Medulla oblongata (tissue), 1 donor: ENCODE results near the gene SLC22A3.
"Not testable (repeated sequence)": the region's sequence is repeated elsewhere in the genome, so short reads cannot be mapped to it uniquely, and the experiment has no call there.

ENCODE experiments used
- DNase-seq: peaks from one replicate; pipeline ENCODE4 v3.0.0-alpha.2; 2015; ENCODE audit errors: extremely low spot score

SLC22A3 gene

DNA sequence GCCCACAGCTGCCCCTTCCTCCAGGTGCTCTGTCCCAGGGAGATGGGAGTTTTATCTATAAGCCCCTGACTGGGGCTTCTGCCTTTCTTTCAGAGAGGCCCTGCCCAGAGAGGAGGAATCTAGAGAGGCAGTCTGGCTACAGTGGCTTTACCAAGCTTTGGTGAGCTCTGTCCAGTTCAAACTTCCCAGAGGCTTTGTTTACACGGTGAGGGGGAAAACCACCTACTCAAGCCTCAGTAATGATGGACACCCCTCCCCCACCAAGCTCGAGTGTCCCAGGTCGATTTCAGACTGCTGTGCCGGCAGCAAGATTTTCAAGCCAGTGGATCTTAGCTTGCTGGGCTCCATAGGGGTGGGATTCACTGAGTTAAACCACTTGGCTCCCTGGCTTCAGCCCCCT is 25.4 kb downstream of the SLC22A3 start:
- DNase-seq, result not testable (repeated sequence)

DNA sequence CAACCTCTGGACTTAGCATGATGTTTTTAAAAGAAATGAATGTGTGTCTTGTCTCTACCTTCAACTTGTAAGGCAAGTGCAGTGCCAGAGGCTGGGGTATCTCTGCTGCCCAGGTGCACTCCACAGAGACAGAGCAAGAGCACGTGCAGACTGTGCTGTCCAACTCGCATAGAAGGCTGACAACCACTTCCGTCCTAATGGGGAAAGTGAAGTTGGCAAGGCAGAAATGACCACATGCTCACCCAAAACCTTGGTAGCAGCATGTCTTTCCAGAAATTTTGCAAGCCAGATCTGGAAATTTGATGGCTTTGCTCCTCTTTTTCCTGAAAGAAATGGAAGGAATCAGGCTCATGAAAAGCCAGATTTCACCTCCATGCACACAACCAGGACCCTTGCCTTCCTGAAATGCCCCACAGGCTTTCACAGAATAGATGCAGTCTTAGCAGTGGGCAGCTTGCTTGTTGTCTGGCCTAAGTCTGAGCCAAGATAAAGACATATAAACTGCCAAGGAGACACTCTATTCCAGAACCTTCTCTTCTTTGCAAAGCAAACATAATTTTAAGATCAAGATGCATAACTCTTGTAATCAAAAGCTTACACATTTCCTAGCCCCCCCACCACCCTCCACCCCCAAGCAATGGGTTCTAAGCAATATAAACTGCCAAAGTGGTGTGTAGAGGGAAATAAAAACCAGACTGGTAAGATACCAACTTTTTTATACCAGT is 26.8 kb downstream of the SLC22A3 start:
- no peak for DNase-seq

DNA sequence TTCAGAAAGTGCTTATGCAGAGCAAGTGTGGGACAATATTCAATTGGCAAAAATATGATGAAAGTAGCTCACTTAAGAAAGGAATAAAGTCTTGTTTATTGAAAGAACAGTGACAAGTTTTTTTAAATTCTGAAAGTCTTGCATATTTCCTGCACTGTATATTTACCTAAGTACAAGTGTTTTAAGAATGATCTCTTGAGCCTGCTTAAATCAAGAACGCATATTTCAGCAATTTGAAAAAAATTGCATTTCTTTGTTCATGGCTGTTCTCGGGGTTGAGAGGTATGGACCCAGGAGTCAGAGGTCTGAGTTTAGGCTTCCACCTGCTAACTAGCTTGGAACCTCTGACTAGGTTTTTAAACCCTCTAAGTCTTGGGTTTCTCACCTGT is 27.4 kb downstream of the SLC22A3 start:
- no peak for DNase-seq

DNA sequence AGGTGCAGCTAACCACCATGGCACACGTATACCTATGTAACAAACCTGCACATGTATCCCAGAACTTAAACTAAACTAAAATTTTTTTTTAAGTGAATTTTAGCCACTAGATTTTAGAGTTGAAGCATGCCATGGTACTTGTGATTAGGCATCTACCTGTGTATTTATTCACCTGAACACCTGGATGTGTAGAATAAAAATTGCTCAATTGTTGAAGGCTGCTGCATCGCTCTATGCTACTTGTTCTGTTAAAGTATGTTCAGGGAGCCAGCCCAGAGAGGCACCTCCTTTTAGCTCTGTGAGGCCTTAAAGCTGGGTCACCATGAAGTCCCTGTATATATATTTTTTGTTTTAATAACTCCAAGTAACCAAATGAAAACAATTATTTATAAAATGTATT is 28.3 kb downstream of the SLC22A3 start:
- DNase-seq, result no peak

DNA sequence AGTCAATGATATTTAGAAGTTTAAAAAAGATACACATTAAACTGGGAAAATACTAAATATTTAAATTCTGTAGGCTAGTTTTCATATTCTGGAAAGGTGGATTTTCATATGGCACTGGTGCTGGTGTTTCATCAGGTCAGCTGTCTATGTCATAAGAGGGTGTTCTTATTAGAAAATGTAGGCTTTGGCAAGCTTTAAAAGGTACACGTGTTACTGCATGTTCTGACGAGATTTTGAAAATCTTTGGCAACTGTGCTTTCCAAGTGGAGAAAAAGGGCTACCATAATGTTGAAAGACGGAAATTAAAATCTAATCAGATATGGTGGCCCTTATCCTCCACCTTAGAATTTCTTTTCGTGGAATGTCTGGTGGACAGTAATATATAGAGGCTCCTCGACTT is 30.0 kb downstream of the SLC22A3 start:
- DNase-seq, result no peak

DNA sequence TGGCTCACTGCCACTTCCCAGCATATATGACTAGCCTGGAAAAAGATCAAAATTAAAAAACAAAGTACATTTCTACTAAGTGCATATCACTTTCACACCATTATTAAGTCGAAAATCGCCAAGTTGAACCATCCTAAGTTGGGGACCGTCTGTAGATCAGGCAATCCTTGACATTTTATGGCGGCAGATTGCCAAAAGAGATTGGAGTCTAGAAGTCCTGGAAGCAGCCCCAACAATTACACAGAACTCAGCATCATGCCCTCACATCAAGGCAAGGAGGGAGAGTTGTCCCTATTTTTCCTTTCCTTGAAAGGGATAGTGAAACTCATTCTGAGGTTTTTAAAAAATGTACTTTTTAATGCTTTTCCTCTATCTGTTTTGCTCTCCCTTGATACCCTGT is 30.7 kb downstream of the SLC22A3 start:
- no peak for DNase-seq

DNA sequence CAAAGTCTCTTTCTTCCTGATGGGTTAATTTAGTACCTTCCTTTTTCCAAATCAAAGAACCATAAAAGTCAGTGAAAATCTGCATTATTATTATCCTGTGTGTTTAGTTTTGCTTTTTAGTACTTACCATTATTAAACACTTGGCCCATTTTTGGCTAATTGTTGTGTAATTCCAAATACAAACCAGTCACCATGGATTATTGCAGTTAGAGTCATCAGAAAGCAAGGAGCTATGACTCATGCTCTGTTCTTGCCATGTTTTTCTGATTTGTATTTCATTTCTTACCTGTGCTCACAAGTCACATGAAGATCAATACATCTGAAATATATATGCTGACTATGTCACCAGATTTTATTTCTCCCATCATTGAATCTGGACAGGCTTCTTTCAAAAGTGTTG is 31.3 kb downstream of the SLC22A3 start:
- DNase-seq, result no peak

DNA sequence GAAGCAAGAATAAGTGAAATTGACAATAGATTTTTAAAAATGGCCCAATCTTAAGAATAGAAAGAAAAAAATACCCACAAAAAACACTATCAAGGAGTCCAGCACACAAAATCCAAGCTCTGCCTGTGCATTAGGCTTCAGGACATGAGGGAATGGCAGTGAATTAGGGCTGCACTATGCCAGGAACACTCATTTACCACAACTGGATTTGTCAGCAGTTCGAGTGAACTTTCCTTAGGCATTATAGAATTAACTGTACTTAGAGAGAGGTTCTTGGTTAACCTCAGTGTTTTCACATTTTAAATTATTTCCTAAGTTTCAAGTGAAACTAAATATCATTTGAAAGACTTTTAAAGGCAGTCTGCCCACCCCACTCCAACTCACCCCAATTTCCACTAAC is 34.8 kb downstream of the SLC22A3 start:
- DNase-seq, result no peak

DNA sequence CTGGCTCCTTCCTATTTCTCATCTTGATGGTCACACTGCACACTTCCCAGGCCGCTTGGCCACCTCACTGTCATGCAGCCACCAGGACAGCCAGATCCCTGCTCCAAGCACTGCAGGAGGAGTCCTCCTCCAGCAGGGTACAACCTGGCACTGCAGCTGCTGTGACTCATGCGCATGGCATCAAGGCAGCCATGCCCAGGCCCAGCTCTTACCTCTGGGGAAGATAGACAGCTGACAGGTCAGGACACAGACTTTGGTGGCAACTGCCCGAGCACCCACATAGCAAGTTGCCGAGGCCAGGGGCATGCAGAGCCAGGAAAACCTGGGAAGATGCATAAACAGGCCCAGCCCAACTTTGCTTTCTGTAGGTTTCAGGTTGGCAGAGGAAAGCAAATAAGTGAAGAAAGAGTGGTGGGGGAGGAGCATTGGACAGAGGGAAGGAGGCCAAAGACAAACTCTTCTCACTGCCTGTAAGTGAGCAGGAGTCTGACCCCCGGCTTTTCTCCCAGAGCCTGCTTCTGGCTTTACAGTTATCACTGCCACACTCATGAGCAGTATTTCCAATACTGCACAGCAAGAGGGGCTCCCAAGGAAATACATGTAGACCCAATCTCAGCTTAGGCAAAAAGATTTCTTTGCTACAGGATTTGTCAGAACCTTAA is 38.8 kb downstream of the SLC22A3 start:
- DNase-seq, result no peak

DNA sequence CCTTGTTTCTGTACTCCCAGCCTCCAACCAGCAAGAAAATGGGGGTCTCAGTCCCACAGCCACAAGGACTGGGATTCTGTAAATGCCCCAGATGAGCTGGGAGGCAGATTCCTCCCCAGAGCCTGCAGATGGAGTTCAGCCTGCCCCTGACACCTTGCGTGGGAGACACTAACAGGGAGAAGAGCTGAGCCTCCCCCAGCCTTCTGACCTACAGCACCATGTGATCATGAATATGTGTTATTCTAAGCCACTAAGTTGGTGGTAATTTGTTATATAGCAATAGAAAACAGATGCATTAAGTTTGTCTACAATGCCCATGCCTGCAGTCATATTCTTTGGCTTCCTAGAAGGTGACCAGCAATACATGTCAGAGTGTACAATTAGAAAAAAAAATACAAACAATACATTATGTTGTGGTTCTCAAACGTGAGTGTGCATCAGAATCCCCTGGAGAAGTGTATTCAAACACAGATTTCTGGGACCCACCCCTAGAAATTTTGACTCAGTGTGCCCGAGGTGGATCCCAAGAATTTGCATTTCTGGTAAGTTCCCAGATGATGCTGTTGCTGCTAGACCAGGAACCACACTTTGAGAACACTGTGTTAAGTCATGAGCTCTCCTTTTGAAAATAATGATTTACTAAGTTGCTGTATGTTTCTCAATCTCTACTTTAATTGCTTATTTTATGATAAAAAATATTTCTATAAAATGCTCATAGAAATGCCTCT is 39.9 kb downstream of the SLC22A3 start:
- DNase-seq, result no peak

DNA sequence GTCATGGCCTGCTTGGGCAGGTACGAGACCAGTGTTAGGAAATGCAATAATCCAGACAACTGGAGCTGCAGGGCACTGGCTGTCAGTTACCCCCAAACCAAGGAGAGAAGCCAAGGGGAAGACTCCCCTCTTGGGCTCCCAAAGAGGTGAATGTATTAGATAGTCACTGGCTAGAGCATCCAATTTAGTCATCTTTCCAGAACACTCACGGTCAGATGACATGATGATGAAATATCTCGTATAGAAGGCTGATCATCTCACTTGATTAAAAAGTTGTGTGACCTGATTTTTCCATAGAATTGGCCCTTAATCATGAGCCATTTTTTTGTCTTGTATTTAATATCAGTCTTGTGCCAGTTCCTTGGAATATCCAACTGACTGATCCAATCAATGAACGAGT is 40.7 kb downstream of the SLC22A3 start:
- DNase-seq, result no peak

DNA sequence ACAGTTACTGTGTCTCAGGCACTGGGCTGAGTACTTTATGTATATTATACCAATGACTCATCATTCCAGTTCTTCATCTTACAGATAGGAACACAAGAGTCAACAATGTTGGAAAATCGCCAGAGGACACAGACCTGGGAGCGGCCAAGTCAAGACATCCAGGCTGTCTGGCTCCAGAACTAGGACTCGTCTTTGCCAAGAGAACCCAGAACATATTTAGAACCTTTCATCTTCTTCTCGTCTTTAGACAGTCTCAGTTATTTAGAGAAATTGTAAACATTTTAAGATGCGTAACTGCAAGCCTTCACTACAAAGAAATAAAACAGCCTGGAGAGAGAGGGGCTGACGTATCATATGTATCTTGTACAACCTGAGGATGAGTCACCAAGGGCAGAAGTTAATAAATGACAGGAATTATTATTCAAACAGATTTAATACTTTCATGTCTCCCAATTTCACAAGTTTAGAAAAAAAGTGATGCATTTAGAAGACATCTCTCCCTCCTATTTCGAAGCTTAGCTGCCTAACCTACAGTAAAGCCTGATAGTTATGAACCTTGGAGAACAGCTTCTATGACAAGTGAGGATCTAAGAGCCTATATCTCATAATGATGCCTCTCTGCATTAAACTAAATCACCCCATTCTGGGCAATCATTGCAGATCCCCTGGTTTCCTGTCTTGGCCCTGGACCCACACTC is 43.4 kb downstream of the SLC22A3 start:
- DNase-seq, result no peak

DNA sequence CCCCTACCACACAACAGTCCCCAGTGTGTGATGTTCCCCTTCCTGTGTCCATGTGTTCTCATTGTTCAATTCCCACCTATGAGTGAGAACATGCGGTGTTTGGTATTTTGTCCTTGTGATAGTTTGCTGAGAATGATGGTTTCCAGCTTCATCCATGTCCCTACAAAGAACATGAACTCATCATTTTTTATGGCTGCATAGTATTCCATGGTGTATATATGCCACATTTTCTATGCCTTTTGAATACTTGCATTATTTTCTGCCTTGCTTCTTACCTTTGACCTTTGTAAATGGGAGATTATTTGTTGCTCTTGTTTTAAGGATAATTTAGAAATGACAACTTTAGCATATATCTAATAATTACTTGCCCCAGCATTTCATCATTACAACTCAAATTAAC is 45.3 kb downstream of the SLC22A3 start:
- not testable (repeated sequence) for DNase-seq

DNA sequence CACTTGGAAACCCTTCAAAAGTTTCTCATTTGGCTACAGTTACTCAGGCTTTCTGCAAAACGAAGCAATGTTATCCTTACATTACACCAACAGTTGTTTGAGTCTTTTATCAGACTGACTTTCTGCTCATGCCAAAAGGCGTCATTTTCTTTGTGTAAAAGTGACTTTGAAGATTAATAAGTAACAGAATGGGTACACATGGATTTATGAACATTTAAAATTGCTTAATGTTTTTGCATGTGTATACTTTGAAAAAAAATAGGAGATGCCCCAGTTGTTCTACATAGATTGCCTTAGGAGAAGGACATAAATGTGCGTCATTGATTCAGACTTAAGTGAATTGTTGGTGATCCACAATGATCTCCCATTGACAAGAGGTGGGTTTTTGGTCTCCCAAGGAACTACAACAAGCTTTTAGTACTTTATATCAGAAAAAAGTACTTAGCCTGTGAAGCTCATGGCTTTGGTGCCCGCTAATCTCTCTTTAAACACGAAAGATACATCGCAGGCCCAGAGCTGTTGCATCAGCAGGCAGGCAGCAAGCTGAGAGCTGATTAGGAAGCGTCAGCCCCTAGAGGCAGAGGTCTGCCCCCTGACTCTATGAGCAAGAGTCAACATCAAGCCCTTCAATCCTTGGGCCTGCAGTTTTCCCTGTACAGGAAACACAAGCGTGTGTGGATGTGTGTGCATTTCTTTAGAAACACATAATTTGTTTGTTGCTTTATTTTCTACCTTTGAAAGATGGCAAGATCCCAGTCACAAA is 45.9 kb downstream of the SLC22A3 start:
- no peak for DNase-seq

DNA sequence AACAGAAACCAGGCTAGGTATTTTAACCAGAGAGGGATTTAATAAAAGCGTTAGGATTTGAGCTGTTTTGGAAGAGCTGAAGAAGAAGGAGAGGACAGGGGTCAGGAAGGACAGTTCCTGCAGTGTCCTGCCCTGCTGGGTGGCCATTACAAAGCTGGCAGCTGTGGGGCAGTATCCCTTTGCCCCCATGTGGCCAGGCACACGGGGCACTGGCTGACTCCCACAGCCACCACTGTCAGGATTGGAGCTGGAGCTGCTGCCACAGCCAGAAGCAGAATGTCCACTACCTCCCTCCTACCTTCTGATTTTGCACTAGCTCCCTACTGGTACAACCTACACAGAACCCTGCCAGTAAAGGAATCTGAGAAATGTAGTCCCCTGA is 46.5 kb downstream of the SLC22A3 start:
- DNase-seq, result no peak

DNA sequence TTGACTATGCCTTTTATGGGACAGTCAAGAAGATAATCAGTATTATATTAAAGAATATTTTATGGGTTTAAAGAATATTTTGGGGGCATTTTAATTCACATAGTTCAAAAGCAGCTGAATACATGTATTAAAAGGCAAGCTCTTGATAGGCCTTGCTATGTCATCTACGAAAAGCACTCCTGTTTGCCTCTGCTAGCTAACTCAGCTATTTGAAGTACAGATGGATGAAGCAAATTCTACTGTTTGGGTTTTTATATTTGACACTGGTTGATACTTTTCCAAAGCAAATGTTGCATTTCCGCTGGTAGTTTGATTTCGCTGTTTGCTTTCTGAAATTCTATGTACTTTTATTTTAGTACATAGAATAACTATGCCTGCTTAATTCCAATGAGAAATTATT is 47.0 kb downstream of the SLC22A3 start:
- DNase-seq, result no peak

DNA sequence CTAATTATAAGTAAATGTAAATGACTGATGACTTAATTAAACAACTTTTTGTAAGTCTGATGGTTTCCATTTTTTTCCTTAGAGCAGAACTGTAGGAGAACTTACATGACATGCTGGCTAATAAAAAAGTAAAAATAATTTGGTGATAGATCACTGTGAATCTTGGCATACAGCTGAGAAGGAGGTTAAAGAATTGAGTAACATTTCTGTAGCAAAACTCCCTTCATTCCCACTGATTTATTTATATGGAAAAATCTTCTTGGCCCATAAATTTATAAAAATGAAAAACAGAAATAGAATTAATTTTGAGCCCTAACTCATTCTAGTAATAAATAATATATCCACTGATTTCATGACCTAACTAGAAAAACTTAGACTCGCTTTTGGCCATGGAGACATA is 48.1 kb downstream of the SLC22A3 start:
- DNase-seq, result no peak

DNA sequence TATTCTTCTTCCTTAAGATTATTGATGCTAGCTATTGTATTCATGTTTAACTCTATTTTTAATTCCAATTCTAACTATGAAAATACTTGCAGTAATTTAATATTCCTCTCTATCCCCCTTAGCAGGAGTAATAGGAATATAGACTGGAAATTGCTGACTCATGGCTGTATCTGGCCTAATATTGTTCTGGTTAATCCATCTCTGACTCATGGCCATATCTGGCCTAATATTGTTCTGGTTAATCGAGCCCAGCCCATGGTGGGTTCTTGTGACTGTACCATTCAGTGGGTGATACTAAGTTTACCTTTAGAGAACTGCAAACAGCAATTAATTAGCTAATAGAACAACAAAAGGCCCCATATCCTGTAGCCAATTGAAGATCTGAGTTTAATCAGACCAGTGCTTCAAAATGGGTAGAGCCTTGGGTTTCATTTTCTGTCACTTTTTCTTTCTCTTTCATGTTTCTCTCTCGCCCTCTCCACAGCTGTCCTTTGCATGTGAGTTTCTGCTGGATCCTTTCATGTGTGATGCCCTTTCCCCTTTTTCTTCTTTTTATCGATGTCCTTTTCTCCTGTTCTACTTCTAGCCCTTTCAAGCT is 50.6 kb downstream of the SLC22A3 start:
- no peak for DNase-seq

DNA sequence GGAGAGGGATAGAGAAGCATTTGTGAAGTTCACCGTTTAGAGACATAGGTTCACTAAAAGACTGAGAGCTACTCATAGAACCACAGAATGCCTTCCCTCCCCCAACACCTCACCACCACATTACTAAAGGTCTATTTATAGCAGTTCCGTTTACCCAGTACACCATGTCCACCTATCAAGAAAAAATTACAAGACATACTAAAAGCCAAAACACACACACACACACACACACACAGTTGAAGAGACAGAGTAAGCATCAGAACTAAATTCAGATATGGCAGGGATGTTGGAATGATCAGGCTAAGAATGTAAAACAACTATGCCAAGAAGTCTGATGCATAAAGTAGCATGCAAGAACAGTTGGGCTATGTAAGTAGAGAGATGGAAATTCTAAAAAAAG is 52.3 kb downstream of the SLC22A3 start:
- no peak for DNase-seq

DNA sequence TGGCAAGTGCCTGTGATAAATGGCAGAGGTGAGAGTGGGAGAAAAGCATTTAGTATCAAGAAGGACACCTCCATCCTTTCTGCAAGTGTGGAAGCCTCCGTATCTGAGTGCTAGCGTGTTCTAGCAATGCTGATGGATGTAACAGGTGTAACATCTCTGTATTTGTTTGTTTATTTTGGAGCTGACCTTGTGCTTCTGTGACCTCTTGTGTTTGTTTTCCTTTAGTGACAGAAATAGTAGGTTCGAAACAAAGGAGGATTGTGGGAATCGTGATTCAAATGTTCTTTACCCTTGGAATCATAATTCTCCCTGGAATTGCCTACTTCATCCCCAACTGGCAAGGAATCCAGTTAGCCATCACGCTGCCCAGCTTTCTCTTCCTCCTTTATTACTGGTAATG is 60.4 kb downstream of the SLC22A3 start:
- no peak for DNase-seq

DNA sequence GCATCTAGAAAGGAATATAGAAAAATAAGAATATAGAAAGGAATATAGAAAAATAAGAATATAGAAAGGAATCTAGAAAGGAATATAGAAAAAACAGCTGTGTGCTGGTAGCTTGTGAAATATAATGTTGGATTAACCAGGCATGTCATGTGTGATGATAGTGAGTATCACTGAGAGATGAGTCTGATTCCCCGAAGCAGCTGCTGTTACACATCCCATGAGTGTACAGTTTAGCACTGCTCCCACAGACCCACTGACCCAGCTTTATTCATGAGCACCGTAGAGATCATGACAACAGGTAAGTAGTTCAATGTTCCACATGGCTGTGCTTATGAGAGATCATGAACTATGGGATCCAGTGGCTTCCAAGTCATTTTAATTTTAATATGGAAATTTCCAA is 64.8 kb downstream of the SLC22A3 start:
- DNase-seq, result no peak
